ENCODE results near the gene PADI3. TPM values are rescaled to one million over a fixed set of nuclear protein-coding genes. Genes with fewer than 3 reads are reported as not detected.

The PADI3 gene
- total RNA-seq, 4 donors from 2014 or later: not detected

GRCh38 chr1:17310068-17310640 lies 61.3 kb downstream of the PADI3 start:
- 20 to 55% methylated on average over 3 to 7 of the region's 7 CpGs for WGBS, 2 donors (ENCODE audit: low coverage in 1 of 2)
- TF ChIP-seq EP300 (IDR thresholded peaks at IDR 0.05; ENCODE audit: low read depth) (no peak), CTCF (IDR thresholded peaks at IDR 0.05) (no peak), POLR2A (IDR thresholded peaks at IDR 0.05) (no peak), POLR2AphosphoS5 (IDR thresholded peaks at IDR 0.05) (no peak)
- intact Hi-C loops (cut with DNase I; ENCODE audit: low total_unique reads) (no loop called here), in situ Hi-C loops (cut with MboI; ENCODE audit: low pct_ligation_motif_present in 1 of 4, low pct_unique_long_range_greater_than_20kb in 1 of 4, low sequenced_read_pairs in 3 of 4) (no loop called here)
- Histone ChIP-seq H3K27ac (no peak overlapping the region), H3K4me1 (no peaks in the 10 kb centered on the region), H3K36me3 (no peaks in the 10 kb centered on the region), H3K9me3 (no peaks in the 10 kb centered on the region), H3K4me3 (no peak overlapping the region), H3K27me3 (peaks cover 51% of the 10 kb centered on the region)
- DNase-seq: no peak

GRCh38 chr1:17313530-17314309 lies 64.8 kb downstream of the PADI3 start:
- Histone ChIP-seq H3K27me3 (peaks cover 43% of the 10 kb centered on the region), H3K36me3 (no peaks in the 10 kb centered on the region), H3K4me1 (no peaks in the 10 kb centered on the region), H3K9me3 (no peaks in the 10 kb centered on the region), H3K4me3 (no peak overlapping the region), H3K27ac (no peak overlapping the region)
- no peak for TF ChIP-seq POLR2A (IDR thresholded peaks at IDR 0.05)
- TF ChIP-seq CTCF (IDR thresholded peaks at IDR 0.05): no peak
- TF ChIP-seq EP300 (IDR thresholded peaks at IDR 0.05; ENCODE audit: low read depth): no peak
- no peak for TF ChIP-seq POLR2AphosphoS5 (IDR thresholded peaks at IDR 0.05)
- in situ Hi-C loops (cut with MboI; ENCODE audit: low pct_ligation_motif_present in 1 of 4, low pct_unique_long_range_greater_than_20kb in 1 of 4, low sequenced_read_pairs in 3 of 4): no loop called here
- WGBS, 2 donors (ENCODE audit: low coverage in 1 of 2): 73 to 93% methylated on average over 3 to 9 of the region's 9 CpGs
- intact Hi-C loops (cut with DNase I; ENCODE audit: low total_unique reads): no loop called here
- no peak for DNase-seq

- Histone ChIP-seq H3K4me1 (no peaks in the 10 kb centered on the region), H3K36me3 (no peaks in the 10 kb centered on the region), H3K27me3 (peaks cover 37% of the 10 kb centered on the region), H3K4me3 (no peak overlapping the region), H3K27ac (no peak overlapping the region), H3K9me3 (no peaks in the 10 kb centered on the region)
- no peak for DNase-seq
- TF ChIP-seq CTCF (IDR thresholded peaks at IDR 0.05) (no peak), EP300 (IDR thresholded peaks at IDR 0.05; ENCODE audit: low read depth) (no peak), POLR2AphosphoS5 (IDR thresholded peaks at IDR 0.05) (no peak), POLR2A (IDR thresholded peaks at IDR 0.05) (no peak)
- in situ Hi-C loops (cut with MboI; ENCODE audit: low pct_ligation_motif_present in 1 of 4, low pct_unique_long_range_greater_than_20kb in 1 of 4, low sequenced_read_pairs in 3 of 4): no loop called here
- 64% methylated on average over 9 of the region's 9 CpGs; no CpG with 5 or more reads in 1 of the 2 donors for WGBS, 2 donors (ENCODE audit: low coverage in 1 of 2)
- intact Hi-C loops (cut with DNase I; ENCODE audit: low total_unique reads): no loop called here
Measured at GRCh38 chr1:17314491-17314971, 65.6 kb downstream of the PADI3 start.

GRCh38 chr1:17315542-17316130 lies 66.7 kb downstream of the PADI3 start:
- no peak for TF ChIP-seq POLR2AphosphoS5 (IDR thresholded peaks at IDR 0.05)
- TF ChIP-seq CTCF (IDR thresholded peaks at IDR 0.05): no peak
- TF ChIP-seq POLR2A (IDR thresholded peaks at IDR 0.05): no peak
- no peak for TF ChIP-seq EP300 (IDR thresholded peaks at IDR 0.05; ENCODE audit: low read depth)
- intact Hi-C loops (cut with DNase I; ENCODE audit: low total_unique reads): no loop called here
- DNase-seq: no peak
- H3K36me3 ChIP-seq: no peaks in the 10 kb centered on the region
- WGBS, 2 donors (ENCODE audit: low coverage in 1 of 2): 43 to 63% methylated on average over 6 to 7 of the region's 7 CpGs
- no peak overlapping the region for H3K4me3 ChIP-seq
- in situ Hi-C loops (cut with MboI; ENCODE audit: low pct_ligation_motif_present in 1 of 4, low pct_unique_long_range_greater_than_20kb in 1 of 4, low sequenced_read_pairs in 3 of 4): no loop called here
- H3K27ac ChIP-seq: no peak overlapping the region
- H3K27me3 ChIP-seq: peaks cover 26% of the 10 kb centered on the region
- H3K9me3 ChIP-seq: no peaks in the 10 kb centered on the region
- H3K4me1 ChIP-seq: no peaks in the 10 kb centered on the region
